SK-N-SH (cell line): Measurements from ENCODE around the gene SUPT3H. TPM values are rescaled to one million over a fixed set of nuclear protein-coding genes. Genes with fewer than 3 reads are reported as not detected.

Source experiments
- CTCF ChIA-PET: fragments of 300-600, 350-600 bp; formaldehyde crosslinking; extraction: SDS; loops from one replicate; lab custom pipeline; 2021; lab: Yijun Ruan, JAX
- POLR2A ChIA-PET: fragments of 350-600 bp; sonication (Branson Sonifier 250); formaldehyde crosslinking; extraction: SDS; loops from one replicate; lab custom pipeline; 2020; ENCODE audit warnings: antibody characterized with exemption, inconsistent platforms; lab: Yijun Ruan, JAX
- DNase-seq: peaks from one replicate; pipeline ENCODE4 v3.0.0; 2012
- H2AFZ ChIP-seq: fragments of 200-600 bp; sonication (generic); 2 replicates; pipeline ENCODE4 v1.8.1; 2016; ENCODE audit warnings: antibody characterized with exemption, mild to moderate bottlenecking, low read depth
- H3F3A ChIP-seq: fragments of 200-600 bp; sonication (generic); replicated peaks from 2 replicates; pipeline ENCODE3; 2016; ENCODE audit warnings: antibody characterized with exemption, mild to moderate bottlenecking; ENCODE audit not compliant: insufficient read depth
- H3K27ac ChIP-seq, 2 experiments: fragments of 200-500 bp in 1 of 2; fragments of 200-600 bp in 1 of 2; sonication (Bioruptor generic) in 1 of 2; sonication (generic), shearing (Covaris generic) in 1 of 2; 2 replicates each; pipeline versions ENCODE4 v1.5.1 to v1.6.1; 2014 to 2016; ENCODE audit warnings: low read depth in 2 of 2, inconsistent platforms in 1 of 2, low read length in 1 of 2, mild to moderate bottlenecking in 1 of 2, mixed read lengths in 1 of 2
- H3K27me3 ChIP-seq: fragments of 200-600 bp; sonication (generic), shearing (Covaris generic); 2 replicates; pipeline ENCODE4 v1.6.1; 2016; ENCODE audit warnings: mixed run types; ENCODE audit not compliant: insufficient read depth
- H3K36me3 ChIP-seq, 2 experiments: fragments of 200-500 bp in 1 of 2; fragments of 200-600 bp in 1 of 2; sonication (Bioruptor generic) in 1 of 2; sonication (generic) in 1 of 2; replicated peaks in 1 of 2; 2 replicates each; pipeline versions ENCODE3 to v1.5.1; 2014 to 2016; ENCODE audit warnings: low read length in 1 of 2, mild to moderate bottlenecking in 1 of 2; ENCODE audit not compliant: insufficient read depth in 2 of 2, control insufficient read depth in 1 of 2
- H3K4me1 ChIP-seq, 2 experiments: fragments of 200-500 bp in 1 of 2; fragments of 200-600 bp in 1 of 2; sonication (Bioruptor generic) in 1 of 2; sonication (generic), shearing (Covaris generic) in 1 of 2; 2 replicates each; pipeline versions ENCODE4 v1.5.1 to v1.6.1; 2014 to 2016; ENCODE audit warnings: low read depth in 1 of 2, low read length in 1 of 2, mixed run types in 1 of 2; ENCODE audit not compliant: insufficient read depth in 2 of 2, control insufficient read depth in 1 of 2
- H3K4me2 ChIP-seq: fragments of 200-600 bp; sonication (generic), shearing (Covaris generic); 2 replicates; pipeline ENCODE4 v1.6.1; 2017; ENCODE audit warnings: mixed run types
- H3K4me3 ChIP-seq, 2 experiments: fragments of 200-500 bp in 1 of 2; fragments of 200-600 bp in 1 of 2; sonication (Bioruptor generic) in 1 of 2; sonication (generic), shearing (Covaris generic) in 1 of 2; 2 replicates each; pipeline versions ENCODE4 v1.5.1 to v1.8.1; 2014 to 2016; ENCODE audit warnings: low read depth in 2 of 2, inconsistent platforms in 1 of 2, low read length in 1 of 2, mild to moderate bottlenecking in 1 of 2, mixed read lengths in 1 of 2, moderate library complexity in 1 of 2
- H3K79me2 ChIP-seq: fragments of 200-600 bp; sonication (generic); 2 replicates; pipeline ENCODE4 v1.8.1; 2017; ENCODE audit warnings: mild to moderate bottlenecking; ENCODE audit not compliant: insufficient read depth
- H3K9ac ChIP-seq: fragments of 200-600 bp; sonication (generic); 2 replicates; pipeline ENCODE4 v1.6.1; 2017; ENCODE audit warnings: mixed run types
- H3K9me2 ChIP-seq: fragments of 200-600 bp; sonication (generic); 2 replicates; pipeline ENCODE4 v1.6.1; 2017; ENCODE audit warnings: mixed run types
- H3K9me3 ChIP-seq: fragments of 200-600 bp; sonication (generic); 2 replicates; pipeline ENCODE4 v1.6.1; 2017; ENCODE audit warnings: mixed run types, mild to moderate bottlenecking, moderate library complexity
- H4K20me1 ChIP-seq: fragments of 200-600 bp; sonication (generic); 2 replicates; pipeline ENCODE4 v1.6.1; 2017; ENCODE audit warnings: mild to moderate bottlenecking, mixed run types; ENCODE audit not compliant: insufficient read depth
- CTCF ChIP-seq: fragments of 200-600 bp; sonication (generic); IDR thresholded peaks from 2 replicates; pipeline ENCODE4 v1.6.1; 2017; ENCODE audit warnings: antibody characterized with exemption, mild to moderate bottlenecking, moderate library complexity
- ELF1 ChIP-seq: IDR thresholded peaks from 2 replicates; pipeline ENCODE4 v1.4.0; 2012
- EP300 ChIP-seq, 2 experiments: IDR thresholded peaks; 2 replicates each; pipeline versions ENCODE4 v1.4.0 to v1.6.1; 2012; ENCODE audit warnings: borderline replicate concordance in 1 of 2, low read depth in 1 of 2, low read length in 1 of 2
- EZH2phosphoT487 ChIP-seq: fragments of 200-600 bp; sonication (generic); IDR thresholded peaks from 2 replicates; pipeline ENCODE4 v1.6.1; 2017; ENCODE audit warnings: low read depth, mixed run types, mild to moderate bottlenecking, antibody characterized with exemption, moderate library complexity, borderline replicate concordance
- FOXM1 ChIP-seq: IDR thresholded peaks from 2 replicates; pipeline ENCODE4 v1.4.0; 2012; ENCODE audit warnings: low read depth, mild to moderate bottlenecking
- GABPA ChIP-seq: IDR thresholded peaks from 2 replicates; pipeline ENCODE4 v1.4.0; 2012; ENCODE audit warnings: low read depth, mild to moderate bottlenecking
- GATA2 ChIP-seq: sonication (generic); formaldehyde crosslinking; IDR thresholded peaks from 2 replicates; pipeline ENCODE4 v1.5.0; 2020; ENCODE audit warnings: mild to moderate bottlenecking, missing genetic modification reagents
- MEF2A ChIP-seq: IDR thresholded peaks from 2 replicates; pipeline ENCODE4 v1.4.0; 2012; ENCODE audit warnings: low read depth, borderline replicate concordance
- MXI1 ChIP-seq: IDR thresholded peaks from 2 replicates; pipeline ENCODE4 v1.6.1; 2012; ENCODE audit warnings: mild to moderate bottlenecking, low read depth, low read length, improper control_type of control experiment
- PBX3 ChIP-seq: IDR thresholded peaks from 2 replicates; pipeline ENCODE4; 2012
- POLR2AphosphoS5 ChIP-seq: IDR thresholded peaks from 2 replicates; pipeline ENCODE4 v1.6.1; 2012; ENCODE audit warnings: low read depth, low read length
- RAD21 ChIP-seq: IDR thresholded peaks from 2 replicates; pipeline ENCODE4 v1.6.1; 2012; ENCODE audit warnings: mild to moderate bottlenecking, low read length
- RFX5 ChIP-seq: IDR thresholded peaks from 2 replicates; pipeline ENCODE4 v1.6.1; 2012; ENCODE audit warnings: mild to moderate bottlenecking, improper control_type of control experiment, low read length
- SIN3A ChIP-seq: IDR thresholded peaks from 2 replicates; pipeline ENCODE4 v1.6.1; 2012; ENCODE audit warnings: low read depth, mild to moderate bottlenecking, low read length, moderate library complexity, borderline replicate concordance
- SMC3 ChIP-seq: IDR thresholded peaks from 2 replicates; pipeline ENCODE4 v1.6.1; 2012; ENCODE audit warnings: low read depth, low read length, improper control_type of control experiment
- TCF12 ChIP-seq: IDR thresholded peaks from 2 replicates; pipeline ENCODE4 v1.4.0; 2012
- TEAD4 ChIP-seq: IDR thresholded peaks from 2 replicates; pipeline ENCODE4 v1.4.0; 2012; ENCODE audit warnings: mild to moderate bottlenecking, borderline replicate concordance; ENCODE audit not compliant: insufficient read depth
- USF1 ChIP-seq: IDR thresholded peaks from 2 replicates; pipeline ENCODE4 v1.4.0; 2012; ENCODE audit warnings: low read depth, borderline replicate concordance
- WGBS: methylation state at CpG from one replicate; pipeline ENCODE4 v1.1.6; 2017; ENCODE audit warnings: low lambda C conversion rate; 5-methylcytosine and 5-hydroxymethylcytosine counted together
- polyA plus RNA-seq, 3 experiments: library from polyadenylated mRNA; depleted of rRNA; stranded (reverse); fragments of >200 nt; gene quantifications; 2 replicates each; pipeline ENCODE4 v1.2.3, GENCODE V29; 2012

The SUPT3H gene
- polyA plus RNA-seq, 1 of the 3 experiments (the other 2 are of a cell fraction): 10.9 TPM

- TF ChIP-seq EP300 (IDR thresholded peaks at IDR 0.05; ENCODE audit: borderline replicate concordance in 1 of 2, low read depth in 1 of 2, low read length in 1 of 2): no peak
- TF ChIP-seq CTCF: no peak
- no peak for TF ChIP-seq MEF2A
- no peak for TF ChIP-seq GABPA
- TF ChIP-seq EZH2phosphoT487: no peak
- no peak for TF ChIP-seq SMC3
- no peak for TF ChIP-seq RAD21
Measured at GRCh38 chr6:45353654-45354053, 24.1 kb downstream of the SUPT3H start (continued).

- POLR2A ChIA-PET: no interaction called here
- Histone ChIP-seq H3K9me2 (no peaks in the 10 kb centered on the region), H3K79me2 (no peaks in the 10 kb centered on the region; the same call in 1 of the 2 replicates), H2AFZ (no peak overlapping the region), H3K9me3 (no peaks in the 10 kb centered on the region), H3K4me2 (no peak overlapping the region), H3K4me1 (no peaks in the 10 kb centered on the region; a peak in 1 of 4 replicates), H3K4me3 (no peak overlapping the region), H3K36me3 (no peaks in the 10 kb centered on the region), H3K27me3 (no peaks in the 10 kb centered on the region), H3K9ac (no peak overlapping the region), H3F3A (no peaks in the 10 kb centered on the region), H3K27ac (no peak overlapping the region), H4K20me1 (no peaks in the 10 kb centered on the region)
- CTCF ChIA-PET: interaction anchor here (0.9 kb wide), 1 partner anchor 9 kb away, joined by 3 read pairs; no protein-coding TSS in a partner anchor
- 91% methylated on average over 1 of the region's 1 CpG for WGBS
- no peak for DNase-seq
- TF ChIP-seq USF1 (no peak), CTCF (no peak), FOXM1 (no peak), PBX3 (no peak), GABPA (no peak), MEF2A (no peak), TCF12 (no peak), GATA2 (CRISPR knock-in tag) (no peak), SIN3A (no peak), EP300 (IDR thresholded peaks at IDR 0.05; ENCODE audit: borderline replicate concordance in 1 of 2, low read depth in 1 of 2, low read length in 1 of 2) (no peak), TEAD4 (no peak), POLR2AphosphoS5 (no peak), ELF1 (no peak), RFX5 (no peak), MXI1 (no peak), RAD21 (no peak)
Measured at GRCh38 chr6:45351667-45352066, 26.1 kb downstream of the SUPT3H start.
